Common myeloid progenitor, CD34-positive (primary cell): Measurements from ENCODE around the gene GMPPA.

ENCODE experiments used
- CTCF ChIA-PET: fragments of 350-600 bp; sonication (Branson Sonifier 250); formaldehyde crosslinking; loops from one replicate; lab custom pipeline; 2021; ENCODE audit warnings: antibody characterized with exemption; lab: Charles Lee
- POLR2A ChIA-PET: fragments of 350-600 bp; sonication (Branson Sonifier 250); formaldehyde crosslinking; loops from one replicate; lab custom pipeline; 2021; ENCODE audit warnings: antibody characterized with exemption; lab: Charles Lee
- DNase-seq, 3 donors: peaks; one replicate each; pipeline versions ENCODE4 v3.0.0 to v3.0.0-alpha.2; 2013
- H3K27ac ChIP-seq, 2 experiments: 1 replicate in 1 of 2; 2 replicates in 1 of 2; pipeline ENCODE4 v1.7.0; 2013; ENCODE audit warnings: inconsistent platforms in 2 of 2, low read length in 2 of 2, mild to moderate bottlenecking in 2 of 2, low read depth in 1 of 2, moderate library complexity in 1 of 2; ENCODE audit not compliant: severe bottlenecking in 2 of 2, insufficient read depth in 1 of 2, poor library complexity in 1 of 2
- H3K27me3 ChIP-seq, 5 experiments: replicated peaks in 2 of 5; 1 replicate in 3 of 5; 2 replicates in 2 of 5; pipeline versions ENCODE4 v1.6.1 to v1.7.0; 2013; ENCODE audit warnings: low read length in 4 of 5, mild to moderate bottlenecking in 2 of 5, moderate library complexity in 2 of 5, inconsistent platforms in 1 of 5; ENCODE audit not compliant: insufficient read depth in 5 of 5, control insufficient read depth in 4 of 5
- H3K36me3 ChIP-seq, 4 experiments: 1 replicate in 2 of 4; 2 replicates in 2 of 4; pipeline versions ENCODE4 v1.6.1 to v1.7.0; 2013; ENCODE audit warnings: low read length in 3 of 4, control low read depth in 1 of 4, mild to moderate bottlenecking in 1 of 4; ENCODE audit not compliant: control insufficient read depth in 4 of 4, insufficient read depth in 4 of 4
- H3K4me1 ChIP-seq, 4 experiments: 1 replicate in 3 of 4; 2 replicates in 1 of 4; pipeline versions ENCODE4 v1.6.1 to v1.7.1; 2013; ENCODE audit warnings: low read length in 3 of 4, mild to moderate bottlenecking in 3 of 4, control low read depth in 1 of 4, inconsistent platforms in 1 of 4, moderate library complexity in 1 of 4; ENCODE audit not compliant: control insufficient read depth in 4 of 4, insufficient read depth in 4 of 4; ENCODE audit errors: control extremely low read depth in 1 of 4
- H3K4me3 ChIP-seq, 7 experiments: 1 replicate in 4 of 7; 2 replicates in 3 of 7; pipeline versions ENCODE4 v1.5.1 to v1.7.0; 2013; ENCODE audit warnings: mild to moderate bottlenecking in 7 of 7, low read length in 6 of 7, moderate library complexity in 6 of 7, inconsistent platforms in 2 of 7, low read depth in 2 of 7, control low read depth in 1 of 7; ENCODE audit not compliant: insufficient read depth in 4 of 7, control insufficient read depth in 1 of 7; ENCODE audit errors: extremely low read depth in 1 of 7
- H3K9me3 ChIP-seq, 5 experiments: 1 replicate in 4 of 5; 2 replicates in 1 of 5; pipeline versions ENCODE4 v1.6.1 to v1.7.1; 2013; ENCODE audit warnings: low read length in 4 of 5, mild to moderate bottlenecking in 2 of 5, inconsistent platforms in 1 of 5, low read depth in 1 of 5, moderate library complexity in 1 of 5; ENCODE audit not compliant: control insufficient read depth in 4 of 5, insufficient read depth in 2 of 5; ENCODE audit errors: control extremely low read depth in 1 of 5
- WGBS: methylation state at CpG from one replicate; pipeline ENCODE4 v1.1.5; 2013; ENCODE audit not compliant: insufficient coverage; 5-methylcytosine and 5-hydroxymethylcytosine counted together

Gene GMPPA

DNA sequence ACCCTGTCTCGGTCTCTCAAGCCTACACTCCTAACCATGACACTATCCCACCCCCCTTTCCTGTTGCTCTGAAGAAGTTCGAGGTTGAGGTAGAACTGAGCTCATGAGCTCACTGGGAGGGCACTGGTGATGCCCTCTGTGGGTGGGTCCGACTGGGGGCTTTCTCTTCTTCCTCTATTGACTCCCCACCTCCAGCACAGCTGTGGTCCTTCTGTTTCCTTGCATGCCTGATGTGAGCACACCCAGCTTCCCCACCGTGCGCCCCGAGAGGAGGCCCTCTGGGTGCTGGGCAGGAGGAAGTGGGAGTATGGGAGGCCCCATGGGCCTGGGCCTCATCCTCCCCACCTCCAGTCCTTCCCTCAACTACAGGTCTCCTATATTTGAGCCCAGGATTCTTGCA, 43.1 kb upstream of the GMPPA start:
- ChIA-PET CTCF (interaction anchor here (0.9 to 4.3 kb wide), 16 partner anchors 9 to 85 kb away, joined by 3 to 25 read pairs (median 4); no protein-coding TSS in a partner anchor), POLR2A (no interaction called here)
- DNase-seq: peak in 2 of 3 donors; percentile 57 to 62
- Histone ChIP-seq H3K4me3 (no peak overlapping the region), H3K9me3 (no peaks in the 10 kb centered on the region), H3K4me1 (peaks cover 0 to 21% (median 6%) of the 10 kb centered on the region in 4 experiments), H3K27me3 (peaks cover 0 to 13% (median 2%) of the 10 kb centered on the region in 5 experiments), H3K36me3 (no peaks in the 10 kb centered on the region), H3K27ac (no peak overlapping the region)
- 50% methylated on average over 3 of the region's 6 CpGs for WGBS

DNA sequence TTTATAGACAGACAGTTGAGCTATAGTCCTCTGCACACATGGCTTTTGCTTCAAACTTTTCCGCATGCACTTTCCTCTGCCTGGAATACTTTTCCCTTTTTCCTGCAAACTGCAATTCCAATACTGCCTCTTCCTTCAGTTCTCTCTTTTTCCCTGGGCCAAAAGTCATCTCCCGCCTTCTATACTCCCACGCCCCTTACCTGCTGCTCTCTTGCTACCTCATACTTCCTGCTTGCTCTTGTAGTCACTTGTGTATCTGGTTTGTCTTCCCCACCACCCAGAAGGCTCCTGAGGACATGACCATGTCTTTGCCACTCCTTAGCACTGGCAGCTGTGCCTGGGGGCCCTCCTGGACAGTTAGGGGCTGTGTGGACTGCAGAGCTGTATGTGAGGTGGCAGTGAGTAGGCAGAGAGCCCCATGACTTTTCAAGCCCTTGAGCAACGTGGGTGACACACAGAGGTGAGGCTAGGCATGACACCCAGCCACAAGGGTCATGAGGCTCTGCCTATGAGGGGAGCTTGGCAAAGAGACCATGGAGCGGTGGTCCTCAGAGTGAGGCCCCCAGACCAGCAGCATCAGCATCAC, 40.8 kb upstream of the GMPPA start:
- H3K36me3 ChIP-seq: no peaks in the 10 kb centered on the region
- ChIA-PET CTCF (interaction anchor here (0.7 to 4.3 kb wide), 20 partner anchors 8 to 73 kb away, joined by 3 to 25 read pairs (median 6); no protein-coding TSS in a partner anchor), POLR2A (no interaction called here)
- H3K27me3 ChIP-seq: peaks cover 0 to 5% (median 0%) of the 10 kb centered on the region in 5 experiments
- no peak overlapping the region for H3K4me3 ChIP-seq
- no peaks in the 10 kb centered on the region for H3K9me3 ChIP-seq
- H3K4me1 ChIP-seq: peaks cover 0 to 31% (median 7%) of the 10 kb centered on the region in 4 experiments
- peak; percentile 22 to 61 (median 52) for DNase-seq
- 79% methylated on average over 4 of the region's 5 CpGs for WGBS
- H3K27ac ChIP-seq: no peak overlapping the region

GRCh38 chr2:219458996-219459395, 39.7 kb upstream of the GMPPA start:
- POLR2A ChIA-PET: no interaction called here

DNA sequence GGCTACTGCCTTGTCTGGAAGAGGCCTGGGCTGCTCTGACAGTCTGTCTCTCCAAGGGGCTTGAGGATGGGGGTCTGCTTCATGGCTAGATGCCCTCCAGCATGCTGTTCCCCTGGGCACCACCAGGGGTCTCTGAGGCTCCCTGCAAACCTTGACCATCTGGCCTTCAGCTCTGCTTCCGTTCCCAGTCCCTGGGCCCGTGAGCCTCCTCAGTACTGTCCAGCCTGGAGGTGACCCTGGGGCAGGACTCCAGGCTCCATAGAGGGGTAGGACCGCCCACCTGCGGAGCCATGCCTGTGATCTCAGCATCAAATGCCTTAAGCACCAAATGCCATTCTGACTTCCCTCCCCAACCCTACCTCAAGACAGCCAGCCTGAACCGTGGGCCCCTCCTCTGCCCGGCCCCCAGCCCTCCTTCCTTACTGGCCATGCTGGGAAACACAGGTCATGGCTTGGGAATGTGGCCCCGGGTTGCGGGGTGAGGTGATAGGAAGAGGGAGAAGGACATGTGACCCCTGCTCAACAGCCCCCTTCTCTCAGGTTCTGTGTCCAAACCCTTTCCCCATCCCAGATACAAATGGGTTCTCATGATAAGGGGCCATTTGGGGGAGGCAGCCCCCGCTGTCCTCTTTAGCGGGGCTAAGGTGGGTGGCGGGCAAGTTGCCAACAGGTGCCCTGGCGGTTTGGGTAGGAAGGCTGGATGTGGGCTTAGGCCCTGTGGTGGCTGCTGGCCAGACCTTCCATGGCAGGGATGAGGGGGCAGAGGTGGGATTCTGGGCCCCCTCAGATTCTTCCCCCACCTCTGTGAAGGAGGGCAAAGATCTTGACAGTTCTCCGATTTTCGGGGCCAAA, 39.0 kb upstream of the GMPPA start:
- H3K9me3 ChIP-seq: no peaks in the 10 kb centered on the region
- WGBS: 64% methylated on average over 6 of the region's 14 CpGs
- H3K27me3 ChIP-seq: no peaks in the 10 kb centered on the region
- H3K27ac ChIP-seq: no peak overlapping the region
- ChIA-PET CTCF (interaction anchor here (0.6 to 4.3 kb wide), 13 partner anchors 8 to 70 kb away, joined by 3 to 25 read pairs (median 8); no protein-coding TSS in a partner anchor), POLR2A (no interaction called here)
- DNase-seq: peak in 2 of 3 donors; percentile 15 to 21
- H3K36me3 ChIP-seq: no peaks in the 10 kb centered on the region
- peaks cover 0 to 26% (median 7%) of the 10 kb centered on the region in 4 experiments for H3K4me1 ChIP-seq
- no peak overlapping the region for H3K4me3 ChIP-seq

More at GRCh38 chr2:219458996-219459395, 39.7 kb upstream of the GMPPA start:
- no peaks in the 10 kb centered on the region for H3K9me3 ChIP-seq
- peaks cover 0 to 3% (median 0%) of the 10 kb centered on the region in 5 experiments for H3K27me3 ChIP-seq
- 97% methylated on average over 4 of the region's 8 CpGs for WGBS
- no peaks in the 10 kb centered on the region for H3K36me3 ChIP-seq
- H3K27ac ChIP-seq: no peak overlapping the region
- CTCF ChIA-PET: interaction anchor here (1.2 to 4.3 kb wide), 12 partner anchors 9 to 71 kb away, joined by 3 to 25 read pairs (median 8); no protein-coding TSS in a partner anchor
- no peak for DNase-seq
- H3K4me3 ChIP-seq: no peak overlapping the region
- H3K4me1 ChIP-seq: peaks cover 0 to 26% (median 7%) of the 10 kb centered on the region in 4 experiments

GRCh38 chr2:219460424-219460926, 38.2 kb upstream of the GMPPA start:
- Histone ChIP-seq H3K4me3 (no peak overlapping the region), H3K27me3 (no peaks in the 10 kb centered on the region), H3K9me3 (no peaks in the 10 kb centered on the region), H3K4me1 (peaks cover 0 to 24% (median 6%) of the 10 kb centered on the region in 4 experiments), H3K27ac (no peak overlapping the region), H3K36me3 (no peaks in the 10 kb centered on the region)
- no peak for DNase-seq
- POLR2A ChIA-PET: no interaction called here
- CTCF ChIA-PET: interaction anchor here (0.9 to 2.8 kb wide), 7 partner anchors 10 to 69 kb away, joined by 3 to 18 read pairs (median 5); no protein-coding TSS in a partner anchor
- 93% methylated on average over 12 of the region's 18 CpGs for WGBS

- H3K9me3 ChIP-seq: no peaks in the 10 kb centered on the region
- no peak overlapping the region for H3K27ac ChIP-seq
- ChIA-PET CTCF (interaction anchor here (0.5 to 2.8 kb wide), 12 partner anchors 9 to 388 kb away, joined by 3 to 18 read pairs (median 4); no protein-coding TSS in a partner anchor), POLR2A (no interaction called here)
- no peak overlapping the region for H3K4me3 ChIP-seq
- no peaks in the 10 kb centered on the region for H3K27me3 ChIP-seq
- DNase-seq: peak in 1 of 3 donors; percentile 17
- WGBS: 63% methylated on average over 6 of the region's 11 CpGs
- H3K36me3 ChIP-seq: no peaks in the 10 kb centered on the region
- peaks cover 0 to 18% (median under 1%) of the 10 kb centered on the region in 4 experiments for H3K4me1 ChIP-seq
These were observed 37.6 kb upstream of the GMPPA start for GRCh38 chr2:219461047-219461514.
